ENCODE results near the gene ITGB1BP1.

Gene ITGB1BP1

GRCh38 chr2:9424447-9425164 is 1.3 kb upstream of the ITGB1BP1 start:
- DNase-seq = no peak

DNA sequence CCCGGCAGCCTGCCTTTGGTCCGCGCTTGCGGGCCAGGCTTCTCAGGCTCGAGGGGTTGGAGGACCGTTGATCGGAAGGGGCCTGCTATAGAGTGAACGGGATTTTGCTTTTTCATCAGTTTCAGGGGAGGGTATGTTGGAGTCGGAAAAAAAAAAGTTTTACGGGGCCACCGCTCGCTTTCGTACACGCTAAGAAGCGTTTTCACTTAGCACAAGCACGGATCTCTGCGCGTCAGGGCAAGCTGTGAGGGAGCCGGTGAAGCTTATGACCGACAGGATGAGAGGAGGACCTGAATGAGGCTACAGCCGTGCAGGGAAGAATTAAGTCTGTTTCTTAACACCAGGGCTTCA is 569 bp upstream of the ITGB1BP1 start:
- peak in 1 of 2 experiments; percentile 25 for DNase-seq

- DNase-seq = peak; percentile 36 to 51
These were observed 818 bp downstream of the ITGB1BP1 start for GRCh38 chr2:9422321-9423099.

DNA sequence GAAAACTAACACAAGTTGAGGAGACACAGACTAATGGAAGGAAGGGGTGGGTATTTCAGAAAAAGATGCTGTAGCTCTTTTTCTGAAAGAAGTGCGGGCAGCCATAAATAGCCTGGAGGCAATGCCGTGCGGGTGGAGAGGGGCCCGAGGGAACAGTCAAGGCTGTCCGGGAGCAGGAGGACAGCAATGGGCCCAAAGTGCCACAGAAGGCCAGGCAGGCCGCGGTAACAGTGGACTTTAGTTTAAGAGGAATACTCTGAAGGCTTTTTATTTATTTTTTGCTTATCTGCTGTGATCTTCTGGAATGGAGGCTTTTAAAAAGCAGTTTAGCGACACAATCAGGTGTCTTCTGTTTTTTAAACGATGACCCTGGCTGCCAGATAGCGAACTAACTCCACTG is 2.8 kb downstream of the ITGB1BP1 start:
- no peak for DNase-seq

DNA sequence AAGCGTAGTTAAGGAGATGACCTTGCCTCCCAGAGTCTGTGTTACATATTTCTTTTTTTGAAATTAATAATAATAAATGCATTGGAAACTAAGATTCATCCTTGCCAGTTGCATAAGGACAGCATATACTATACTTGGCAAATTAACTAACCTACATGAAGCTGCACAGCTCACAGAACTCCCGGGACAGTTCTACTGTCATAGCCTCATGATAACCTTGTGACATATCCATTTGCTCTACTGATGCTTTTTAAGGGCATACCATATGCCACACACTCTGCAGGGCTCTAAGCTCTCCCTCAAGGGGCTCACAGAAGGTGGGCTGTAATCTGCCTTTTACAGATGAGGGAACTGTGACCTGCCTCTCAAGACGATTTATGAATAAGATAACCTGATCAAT is 3.8 kb downstream of the ITGB1BP1 start:
- DNase-seq = no peak

DNA sequence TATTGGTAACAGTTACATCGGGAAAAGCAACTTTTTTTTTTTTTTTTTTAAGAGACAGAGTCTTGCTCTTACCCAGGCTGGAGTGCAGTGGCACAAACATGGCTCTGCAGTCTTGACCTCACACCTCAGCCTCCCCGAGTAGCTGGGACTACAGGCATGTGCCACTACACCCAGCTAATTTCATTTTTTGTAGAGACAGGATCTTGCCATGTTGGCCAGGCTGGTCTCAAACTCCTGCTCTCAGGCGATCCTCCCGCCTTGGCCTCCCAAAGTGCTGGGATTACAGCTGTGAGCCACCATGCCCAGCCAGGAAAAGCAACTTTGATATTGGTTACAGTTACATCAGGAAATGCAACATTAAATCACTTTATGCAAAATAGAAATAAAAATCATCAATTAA is 4.6 kb downstream of the ITGB1BP1 start:
- DNase-seq = no peak

GRCh38 chr2:9417725-9418124 is 5.6 kb downstream of the ITGB1BP1 start:
- no peak for DNase-seq

- DNase-seq = no peak
These were observed 6.4 kb downstream of the ITGB1BP1 start for GRCh38 chr2:9416962-9417316.

DNA sequence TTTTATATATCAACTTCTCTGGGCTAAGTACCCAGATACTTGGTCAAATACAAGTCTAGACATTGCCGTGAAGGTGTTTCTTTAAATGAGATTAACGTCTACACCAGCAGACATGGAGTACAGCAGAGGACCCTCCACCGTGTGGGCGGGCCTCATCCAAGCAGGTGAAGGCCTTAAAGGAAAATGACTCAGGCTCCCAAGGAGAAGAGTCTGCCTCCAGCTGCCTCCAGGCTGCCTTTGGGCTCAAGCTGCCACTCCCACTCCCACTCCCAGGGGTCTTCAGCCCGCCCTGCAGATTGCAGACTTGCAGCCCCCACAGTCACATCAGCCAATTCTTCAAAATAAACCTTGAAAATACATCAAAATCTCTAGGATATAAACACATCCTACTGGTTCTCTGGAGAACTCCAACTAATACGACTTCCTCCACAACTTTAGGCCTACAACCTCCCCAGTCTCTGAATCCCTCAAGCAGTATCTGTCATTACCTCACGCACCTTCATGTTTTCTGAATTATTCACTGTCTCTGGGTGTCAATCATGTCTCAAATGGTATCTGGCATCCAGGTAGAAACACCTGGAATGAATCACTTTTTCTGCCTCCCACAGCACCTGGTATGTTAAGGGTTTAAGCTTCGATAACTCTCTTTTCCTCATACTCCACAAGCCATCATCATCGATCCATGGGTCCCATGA is 6.9 kb downstream of the ITGB1BP1 start:
- no peak for DNase-seq

DNA sequence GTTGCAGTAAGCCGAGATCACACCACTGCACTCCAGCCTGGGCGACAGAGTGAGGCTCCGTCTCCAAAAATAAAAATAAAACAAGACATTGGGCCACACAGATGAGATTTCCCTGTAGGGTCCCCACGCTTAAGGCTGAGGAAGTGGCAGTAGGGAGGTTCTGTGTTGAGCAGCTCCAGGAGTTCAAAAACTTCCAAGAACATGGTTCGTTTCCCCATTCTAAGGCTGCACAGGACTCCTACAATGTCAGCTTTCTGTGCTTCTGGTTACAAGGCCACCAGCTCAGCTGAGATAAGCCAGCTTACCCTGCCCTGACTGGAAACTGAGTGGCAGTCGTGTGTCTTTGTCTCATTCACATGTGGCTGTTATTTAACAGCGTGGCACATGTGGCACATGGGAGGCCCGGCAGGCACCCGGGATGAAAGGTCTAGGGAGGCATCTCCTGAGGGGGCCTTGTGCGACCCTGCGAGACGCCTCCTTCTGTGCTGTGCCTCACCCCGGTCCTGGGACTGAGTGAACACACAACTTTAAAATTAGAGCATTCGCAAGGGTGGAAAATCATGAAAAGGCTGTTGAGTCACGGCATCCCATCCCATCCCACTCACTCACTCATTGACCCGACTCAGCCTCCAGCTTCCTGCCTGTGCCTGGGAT is 7.7 kb downstream of the ITGB1BP1 start:
- DNase-seq = no peak

- no peak for DNase-seq
These were observed 10.5 kb downstream of the ITGB1BP1 start for GRCh38 chr2:9412781-9413180.

DNA sequence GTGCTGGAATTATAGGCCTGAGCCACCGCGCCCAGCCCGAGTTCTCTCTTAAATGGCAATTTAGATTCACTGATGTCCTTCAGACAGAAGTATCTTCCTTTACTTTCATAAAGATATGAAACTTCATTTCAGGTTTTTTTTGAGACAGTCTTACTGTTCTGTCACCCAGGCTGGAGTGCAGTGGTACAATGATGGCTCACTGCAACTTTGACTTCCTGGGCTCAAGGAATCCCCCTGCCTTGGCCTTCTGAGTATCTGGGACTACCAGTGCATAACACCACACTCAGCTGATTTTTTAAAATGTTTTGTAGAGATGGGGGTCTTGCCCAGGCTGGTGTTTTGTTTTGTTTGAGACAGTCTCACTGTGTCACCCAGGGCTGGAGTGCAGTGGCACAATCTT is 13.2 kb downstream of the ITGB1BP1 start:
- DNase-seq = no peak

- DNase-seq = no peak
These were observed 14.6 kb downstream of the ITGB1BP1 start for GRCh38 chr2:9408641-9409151.

- DNase-seq = no peak
These were observed 15.9 kb downstream of the ITGB1BP1 start for GRCh38 chr2:9407363-9407811.

DNA sequence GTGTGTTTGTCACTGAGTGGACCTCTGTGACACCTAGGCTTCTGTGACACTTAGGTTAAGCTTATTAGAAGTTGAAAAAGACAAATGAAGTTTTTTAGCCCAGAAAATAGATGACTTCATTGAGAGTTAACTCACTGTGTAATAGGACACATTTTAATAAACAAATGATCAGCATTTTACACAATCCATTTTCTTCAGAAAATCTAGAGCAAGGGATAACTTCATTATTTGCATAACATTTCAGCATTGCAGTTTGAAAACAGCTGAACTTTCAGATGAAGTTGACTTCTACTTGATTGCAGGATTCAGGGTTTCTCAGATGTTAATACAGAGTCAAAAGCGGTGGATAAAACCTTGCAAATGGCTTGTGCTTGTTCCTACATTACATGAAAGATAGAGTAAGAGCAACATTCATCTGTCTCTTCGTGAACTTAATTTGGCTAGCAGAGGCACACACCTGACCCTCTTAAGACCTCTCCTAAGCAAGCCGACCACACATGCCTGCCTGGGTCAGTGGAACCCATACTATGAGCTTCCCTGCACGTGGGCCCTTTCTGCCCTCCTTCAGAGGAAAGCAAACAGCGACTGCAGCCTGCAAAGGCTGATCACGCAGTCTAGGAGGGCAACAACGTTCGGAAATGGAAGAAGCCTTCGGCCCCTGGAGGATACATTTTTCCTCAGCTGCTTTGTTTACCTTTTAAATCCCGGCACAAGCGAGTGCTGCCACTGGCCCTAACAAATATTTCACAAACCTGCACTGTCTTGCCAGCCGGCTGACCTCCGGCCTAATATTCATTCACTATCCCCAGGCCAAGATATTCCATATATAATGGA is 16.6 kb downstream of the ITGB1BP1 start:
- DNase-seq = no peak

DNA sequence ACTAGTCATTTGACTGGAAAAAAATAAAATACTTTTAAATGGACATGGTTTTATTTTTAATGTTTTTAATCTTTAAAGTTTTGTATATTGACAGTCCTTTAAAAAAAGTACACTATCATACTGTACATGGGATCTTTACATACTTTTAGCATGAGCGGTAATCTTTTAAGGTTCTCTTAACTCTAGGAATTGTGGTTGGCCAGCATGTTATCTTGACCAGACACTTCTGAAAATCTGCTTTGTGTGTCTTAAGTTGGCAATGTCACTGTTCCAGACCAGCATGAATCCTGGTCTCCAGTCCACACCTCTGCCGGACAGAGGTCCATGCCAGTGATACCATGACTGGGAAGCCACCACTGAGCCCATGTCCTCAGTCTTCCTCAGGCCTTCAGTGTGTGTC is 17.7 kb downstream of the ITGB1BP1 start:
- DNase-seq = no peak

DNA sequence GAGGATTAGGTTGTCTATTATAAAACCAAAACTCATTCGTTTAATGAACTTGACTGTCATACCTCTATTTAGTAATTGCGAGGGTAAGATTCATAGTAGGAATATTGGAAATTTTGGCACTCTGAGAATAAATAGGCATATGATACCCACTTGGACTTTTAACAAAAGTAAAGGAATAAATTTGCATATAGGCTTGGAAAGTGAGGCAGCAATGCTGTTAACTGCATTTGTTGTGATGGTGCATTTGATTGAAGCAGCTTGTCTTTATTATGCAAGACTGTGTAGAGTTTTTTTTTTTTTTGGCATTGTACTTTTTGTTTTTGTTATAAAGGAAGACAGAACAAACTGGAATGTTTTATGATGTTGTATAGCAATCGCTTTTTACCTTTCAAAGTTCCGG is 18.9 kb downstream of the ITGB1BP1 start:
- no peak for DNase-seq

DNA sequence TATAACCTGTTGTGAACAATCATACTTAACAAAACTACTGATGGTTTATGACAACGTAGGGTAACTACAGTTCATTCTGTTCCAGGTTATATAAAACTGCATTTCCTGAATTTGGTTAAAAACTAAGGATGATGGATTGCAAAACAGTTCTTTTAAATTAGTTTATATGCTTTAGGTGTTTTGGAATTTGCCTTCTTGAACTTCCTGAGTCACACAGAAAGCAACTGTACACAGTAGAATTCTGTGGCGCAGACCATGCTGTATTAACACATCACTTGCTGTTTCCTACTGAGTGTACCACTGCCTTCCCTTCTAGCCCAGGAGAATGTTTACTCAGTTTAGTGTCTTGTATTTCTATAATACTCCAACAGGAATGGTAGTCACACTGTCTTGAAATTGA is 19.4 kb downstream of the ITGB1BP1 start:
- no peak for DNase-seq

GRCh38 chr2:9401646-9402371 is 21.5 kb downstream of the ITGB1BP1 start:
- DNase-seq = no peak

DNA sequence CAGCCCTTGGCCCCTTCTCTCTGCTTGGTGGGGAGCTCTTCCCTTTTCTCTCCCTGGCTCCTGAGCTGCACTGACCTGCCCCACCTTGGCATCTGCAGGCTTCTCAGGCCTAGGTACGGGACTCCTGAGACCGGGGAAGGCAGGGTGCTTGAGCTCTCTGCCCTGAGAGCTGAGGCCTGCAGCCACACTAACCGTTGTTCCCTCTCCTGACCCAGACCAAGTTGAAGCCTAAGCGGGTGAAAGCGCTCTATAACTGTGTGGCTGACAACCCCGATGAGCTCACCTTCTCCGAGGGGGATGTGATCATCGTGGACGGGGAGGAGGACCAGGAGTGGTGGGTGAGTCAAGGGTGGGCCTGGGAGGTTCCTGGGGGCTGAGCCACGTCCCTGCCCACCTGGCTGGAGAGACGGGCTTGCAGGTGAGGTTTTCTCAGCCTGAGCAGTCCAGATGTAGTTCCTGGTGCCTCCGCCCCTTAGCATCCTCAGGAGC is 22.2 kb downstream of the ITGB1BP1 start:
- DNase-seq = no peak

Data from stimulated activated CD4-positive, alpha-beta T cell treated with anti-CD3 and anti-CD28 coated beads, Interleukin-4, amount 100 ng/mL, for 4 hours (primary cell).